Measurements from ENCODE around the gene HOXB1.

HOXB1 gene

GRCh38 chr17:48530887-48531272, at the start of gene HOXB1:
TSS of gene HOXB1 (minus strand) at chr17:48531011. CDS start at chr17:48530904, 107 bp downstream.
- no peak for DNase-seq

DNA sequence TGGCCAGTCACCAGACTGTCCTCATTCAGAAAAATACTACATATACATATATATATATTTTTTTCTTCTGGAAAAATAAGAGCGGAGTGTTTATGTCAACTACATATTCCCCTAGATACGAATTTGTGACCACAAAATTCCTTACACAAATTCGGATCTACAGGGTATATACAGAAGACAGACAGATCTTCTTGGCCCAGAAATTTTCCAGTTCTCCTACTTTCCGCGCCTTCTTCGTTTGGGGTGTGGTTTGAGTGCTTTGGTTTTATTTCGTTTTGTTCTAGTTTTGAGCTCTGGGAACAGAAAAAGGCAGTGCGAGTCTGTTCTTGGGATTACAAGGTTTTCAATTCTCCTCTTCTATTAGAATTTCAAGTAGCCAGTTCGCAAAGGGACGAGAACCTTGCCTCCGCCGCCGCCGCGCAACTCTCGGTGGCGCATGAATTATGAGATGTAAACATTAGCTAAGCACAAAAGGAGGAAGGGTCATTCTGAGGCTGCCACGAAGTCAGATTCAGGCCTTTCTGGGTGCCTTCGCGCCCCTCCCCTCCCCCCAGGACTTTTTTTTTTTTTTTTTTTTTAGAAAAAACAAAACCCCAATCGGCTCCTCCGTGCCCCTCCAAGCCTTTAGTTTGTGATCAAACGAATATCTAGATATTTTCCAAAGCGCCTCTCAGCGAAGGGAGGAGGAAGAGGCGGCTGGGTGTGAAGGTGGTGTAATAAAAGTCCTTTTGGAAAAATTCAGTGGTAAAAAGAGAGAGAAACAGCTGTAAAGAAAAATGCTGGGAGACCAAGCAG, 49.1 kb upstream of the HOXB1 start:
- DNase-seq = no peak

GRCh38 chr17:48579471-48579759, 48.6 kb upstream of the HOXB1 start:
- DNase-seq = no peak

DNA sequence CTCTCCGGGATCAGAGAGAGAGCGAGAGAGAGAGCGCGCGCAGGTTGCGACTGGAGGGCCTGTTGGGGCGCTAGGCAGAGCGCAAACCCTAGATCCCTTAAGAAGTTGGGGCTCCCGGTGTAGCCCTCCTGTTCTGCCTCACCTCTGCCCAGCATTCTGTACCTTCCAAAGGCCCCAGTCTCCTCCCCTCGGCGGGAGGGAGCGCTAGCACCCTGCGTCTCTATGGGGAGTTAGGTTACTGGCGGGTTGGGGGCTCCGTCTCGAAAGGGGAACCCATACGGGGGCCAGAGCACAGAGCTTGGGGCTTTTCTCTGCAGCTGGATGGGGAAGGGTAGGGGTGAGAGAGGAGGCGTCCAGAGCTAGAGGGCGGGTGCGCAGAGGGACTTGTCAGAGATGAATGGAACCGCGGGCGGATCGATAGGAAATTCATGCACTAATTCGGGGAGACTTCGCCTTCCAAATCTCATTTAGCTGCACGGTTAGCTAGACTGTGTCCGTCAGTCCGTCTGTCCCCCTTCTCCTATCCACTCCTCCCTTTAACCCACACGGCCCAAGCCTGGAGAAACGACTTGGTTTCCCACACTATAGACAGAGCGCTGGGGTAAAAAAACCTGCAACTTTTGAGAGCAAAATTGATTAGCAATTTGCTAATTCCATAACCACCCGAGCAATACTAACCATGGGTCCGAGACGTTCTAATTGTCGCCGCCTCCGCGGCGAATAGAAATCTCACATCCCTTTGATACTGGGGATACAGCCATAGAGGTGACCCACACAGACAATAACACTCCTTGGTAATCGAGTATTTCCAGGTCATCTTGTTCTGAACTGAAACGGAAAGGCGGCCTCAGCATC, 48.0 kb upstream of the HOXB1 start:
- DNase-seq = no peak

DNA sequence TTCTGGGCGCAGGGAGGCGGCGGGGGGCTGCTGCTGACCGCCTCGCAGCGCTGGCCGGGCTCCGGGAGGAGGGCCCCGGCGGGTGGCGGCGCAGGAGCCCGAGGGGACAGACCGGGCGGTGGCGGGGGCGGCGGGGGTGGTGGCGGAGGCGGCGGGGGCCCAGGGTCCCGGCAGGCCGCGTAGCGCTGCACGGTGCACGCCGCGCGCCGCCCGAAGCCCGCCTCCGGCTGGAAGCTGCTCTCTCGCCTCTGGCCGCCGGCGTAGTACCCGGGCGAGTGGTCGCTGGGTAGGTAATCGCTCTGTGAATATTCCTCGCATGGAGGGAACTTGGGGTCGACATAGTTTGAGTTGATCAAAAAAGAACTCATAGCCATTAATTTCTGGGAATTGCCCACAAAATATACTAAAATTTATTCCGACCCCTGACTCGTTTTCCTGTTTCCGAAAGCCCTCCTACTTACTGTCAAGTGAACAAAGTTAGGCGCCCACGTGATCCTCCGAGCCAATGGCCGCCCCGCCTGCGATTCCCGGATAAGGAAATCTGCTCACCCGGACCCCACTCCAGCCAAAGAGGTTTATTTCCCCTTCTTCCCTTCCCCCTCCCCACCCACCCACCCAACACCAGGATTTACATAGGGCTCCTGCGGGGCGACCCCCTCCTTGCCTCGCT, 47.3 kb upstream of the HOXB1 start, which contains the start of gene HOXB4:
TSS of gene HOXB4 (minus strand) at position 405 of the 670 bp plus-strand sequence. CDS start at position 374, 31 bp downstream.
- DNase-seq = peak; percentile 88

GRCh38 chr17:48577330-48577945, 46.6 kb upstream of the HOXB1 start:
- DNase-seq = peak; percentile 84

- peak; percentile 75 for DNase-seq
These were observed 45.9 kb upstream of the HOXB1 start for GRCh38 chr17:48576479-48577309.

DNA sequence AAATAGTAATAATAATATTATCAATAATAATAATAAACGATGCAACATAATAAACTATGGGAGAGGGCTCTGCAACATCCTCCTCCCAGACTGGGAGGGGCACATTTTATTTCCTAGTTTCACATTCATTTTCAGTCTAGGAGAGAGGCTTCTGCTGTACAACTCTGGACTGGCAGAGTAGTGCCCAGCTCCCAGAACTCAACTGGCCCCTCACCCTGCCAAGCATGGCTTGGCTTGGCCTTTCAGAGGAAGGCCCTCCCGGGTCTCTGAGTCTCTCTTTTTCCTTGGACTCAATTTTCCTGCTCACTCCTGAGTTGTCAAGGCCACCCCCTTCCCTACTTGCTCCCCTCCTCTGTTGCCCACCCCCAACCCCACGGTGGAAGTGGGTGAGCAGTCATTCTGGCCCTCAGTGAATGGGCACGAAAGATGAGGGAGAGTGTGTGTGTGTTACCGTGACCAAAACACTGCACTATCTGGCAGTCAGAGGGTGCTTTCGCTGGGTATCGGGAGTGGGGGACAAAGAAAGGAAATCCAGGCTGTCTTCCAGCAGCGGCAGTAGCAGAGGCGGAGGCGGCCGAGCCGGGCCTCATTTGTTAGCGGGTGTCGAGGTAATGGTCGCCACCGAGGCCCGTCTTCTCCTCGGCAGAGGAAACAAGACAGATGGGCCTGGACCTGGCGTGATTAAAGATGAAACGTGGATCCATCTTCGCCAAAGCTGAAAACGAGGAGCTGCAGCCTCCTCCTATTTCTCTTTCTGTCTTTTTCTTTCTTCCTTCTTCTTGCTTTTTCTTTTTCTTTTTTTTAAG, 45.1 kb upstream of the HOXB1 start:
- DNase-seq = peak; percentile 56

GRCh38 chr17:48575066-48575582, 44.3 kb upstream of the HOXB1 start:
- DNase-seq = peak; percentile 91

- DNase-seq = no peak
These were observed 43.8 kb upstream of the HOXB1 start for GRCh38 chr17:48574505-48575065.

DNA sequence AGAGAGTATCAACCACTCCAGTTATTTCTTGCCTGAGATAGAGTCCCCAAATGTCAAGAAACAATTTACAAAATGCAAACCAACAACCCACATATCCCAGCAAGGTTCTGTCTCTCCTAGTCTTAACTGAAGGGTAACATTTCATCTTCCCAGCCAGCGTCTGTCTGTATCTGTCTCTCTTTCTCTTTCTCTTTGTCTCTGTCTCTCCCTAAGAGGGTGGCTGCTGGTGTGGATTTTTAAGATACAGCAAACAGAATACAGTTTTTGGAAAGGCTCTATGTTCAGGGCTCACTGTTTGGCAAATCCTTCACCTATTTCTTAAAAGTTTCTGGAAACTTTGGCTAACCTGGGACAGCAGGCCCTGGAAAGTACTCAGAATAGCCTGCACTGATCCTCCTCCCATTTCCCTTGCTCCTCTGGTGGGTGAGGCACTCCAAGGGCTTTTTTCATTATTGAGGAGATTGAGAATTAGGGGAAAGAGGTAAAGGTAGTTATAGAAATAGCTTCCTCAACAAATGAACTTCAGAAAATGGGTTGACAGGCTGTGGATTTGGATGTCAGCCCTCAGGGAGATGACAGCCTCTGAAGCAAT, 41.1 kb upstream of the HOXB1 start:
- DNase-seq = peak; percentile 39

GRCh38 chr17:48571024-48571818, 40.4 kb upstream of the HOXB1 start:
- peak; percentile 47 for DNase-seq

GRCh38 chr17:48570325-48571023, 39.7 kb upstream of the HOXB1 start:
- DNase-seq = peak; percentile 75

GRCh38 chr17:48569674-48570324, 39.0 kb upstream of the HOXB1 start:
- DNase-seq = peak; percentile 59

- no peak for DNase-seq
These were observed 38.4 kb upstream of the HOXB1 start for GRCh38 chr17:48569240-48569582.

GRCh38 chr17:48568499-48569239, 37.9 kb upstream of the HOXB1 start:
- peak; percentile 68 for DNase-seq

- DNase-seq = no peak
These were observed 37.0 kb upstream of the HOXB1 start for GRCh38 chr17:48567646-48568354.
